ENCODE data around the gene KIR3DL3.

DNA sequence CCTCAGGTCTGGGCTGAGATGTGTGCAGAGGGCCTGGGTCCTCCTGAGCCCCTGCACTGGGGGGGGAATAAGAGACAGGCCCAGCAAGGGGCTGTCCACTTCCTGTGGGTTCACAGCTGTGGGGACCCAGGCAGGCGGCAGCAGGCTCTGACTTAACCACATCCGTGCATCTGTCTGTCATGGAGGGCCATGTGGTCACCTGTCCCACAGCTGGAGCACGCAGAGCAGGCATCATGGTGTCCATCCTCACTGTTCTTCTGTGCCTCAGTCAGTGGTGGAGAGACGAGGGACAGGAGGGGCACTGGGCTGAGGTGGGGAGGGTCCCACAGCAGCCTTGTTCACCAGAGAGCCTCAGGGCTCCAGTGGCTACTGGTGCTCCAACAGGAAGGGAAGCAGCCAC lies 16.3 kb upstream of the KIR3DL3 start:
- TF ChIP-seq GATA2 (IDR thresholded peaks at IDR 0.05; ENCODE audit: low read depth, low read length) (no peak), GATA3 (IDR thresholded peaks at IDR 0.05; ENCODE audit: low read depth, low read length) (no peak)

Data from SH-SY5Y (cell line).